HG03196 (cell line): ENCODE measurements around the gene AUTS2.

Experiments used
- ATAC-seq: cut with Tn5 transposase; IDR thresholded peaks from one replicate; pipeline ENCODE4 v1.9.1; 2021; ENCODE audit not compliant: unreplicated experiment

The AUTS2 gene

GRCh38 chr7:70774950-70775527 lies 1176.8 kb downstream of the AUTS2 start:
- no peak for ATAC-seq

GRCh38 chr7:70775570-70776156 lies 1177.4 kb downstream of the AUTS2 start:
- ATAC-seq: no peak

- no peak for ATAC-seq
Observed at GRCh38 chr7:70776627-70777101, 1178.4 kb downstream of the AUTS2 start.

- ATAC-seq: no peak
Observed at GRCh38 chr7:70777251-70777650, 1179.0 kb downstream of the AUTS2 start.

GRCh38 chr7:70778585-70778984 lies 1180.3 kb downstream of the AUTS2 start:
- no peak for ATAC-seq

GRCh38 chr7:70779321-70779720 lies 1181.0 kb downstream of the AUTS2 start:
- ATAC-seq: no peak

- no peak for ATAC-seq
Observed at GRCh38 chr7:70781922-70782311, 1183.6 kb downstream of the AUTS2 start.

GRCh38 chr7:70782796-70783195 lies 1184.5 kb downstream of the AUTS2 start:
- no peak for ATAC-seq

GRCh38 chr7:70785427-70785826 lies 1187.2 kb downstream of the AUTS2 start:
- no peak for ATAC-seq

GRCh38 chr7:70786076-70786475 lies 1187.8 kb downstream of the AUTS2 start:
- no peak for ATAC-seq

- ATAC-seq: no peak
Observed at GRCh38 chr7:70787286-70787685, 1189.0 kb downstream of the AUTS2 start.

GRCh38 chr7:70787771-70788170 lies 1189.5 kb downstream of the AUTS2 start:
- ATAC-seq: no peak

GRCh38 chr7:70788276-70788675 lies 1190.0 kb downstream of the AUTS2 start:
- no peak for ATAC-seq

GRCh38 chr7:70789481-70790214 lies 1191.4 kb downstream of the AUTS2 start:
- ATAC-seq: no peak

GRCh38 chr7:70790215-70791073 lies 1192.2 kb downstream of the AUTS2 start:
- no peak for ATAC-seq

GRCh38 chr7:70791341-70791740 lies 1193.1 kb downstream of the AUTS2 start:
- no peak for ATAC-seq

- ATAC-seq: no peak
Observed at GRCh38 chr7:70793060-70793459, 1194.8 kb downstream of the AUTS2 start.

GRCh38 chr7:70793821-70794220 lies 1195.5 kb downstream of the AUTS2 start:
- ATAC-seq: no peak

GRCh38 chr7:70794962-70795361 lies 1196.7 kb downstream of the AUTS2 start:
- no peak for ATAC-seq

- ATAC-seq: no peak
Observed at GRCh38 chr7:70795948-70796347, 1197.7 kb downstream of the AUTS2 start.

GRCh38 chr7:70797109-70797514 lies 1198.8 kb downstream of the AUTS2 start:
- ATAC-seq: no peak
